GM20000 (cell line): ENCODE results near the gene LDAH.

ENCODE experiments used
- DNase-seq: peaks from one replicate; pipeline ENCODE4 v3.0.0; 2012; ENCODE audit warnings: low spot score
- CTCF ChIP-seq: IDR thresholded peaks from 2 replicates; pipeline ENCODE4 v1.5.1; 2012; ENCODE audit warnings: mild to moderate bottlenecking, control low read depth; ENCODE audit errors: extremely low read depth, missing control alignments

LDAH gene

GRCh38 chr2:20822535-20823490 lies at the start of gene LDAH:
Gene LDAH (minus strand): TSS chr2:20823101. CDS start chr2:20801463, 21,638 bp downstream.
- DNase-seq, result peak; percentile 89
- no peak for TF ChIP-seq CTCF

DNA sequence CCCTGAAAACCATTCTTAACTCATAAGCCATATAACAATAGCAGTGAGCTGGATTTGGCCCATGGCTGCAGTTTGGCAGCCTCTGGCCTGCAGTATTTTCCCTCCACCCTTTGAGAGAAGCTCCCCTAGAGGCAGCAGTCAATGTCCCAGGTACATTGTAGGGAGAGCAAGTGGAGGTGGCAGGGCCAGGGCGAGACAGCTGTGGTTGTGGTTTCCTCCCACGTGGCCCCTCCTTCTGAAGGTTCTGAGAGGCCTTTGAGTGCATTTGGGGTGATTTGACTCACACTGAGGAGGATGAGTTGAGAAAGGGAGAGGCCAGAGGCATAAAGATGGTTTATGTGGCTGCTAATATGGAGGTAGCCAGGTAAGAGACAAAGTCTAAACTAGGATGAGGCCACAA lies 45.5 kb upstream of the LDAH start:
- TF ChIP-seq CTCF, result no peak
- DNase-seq, result peak; percentile 70

DNA sequence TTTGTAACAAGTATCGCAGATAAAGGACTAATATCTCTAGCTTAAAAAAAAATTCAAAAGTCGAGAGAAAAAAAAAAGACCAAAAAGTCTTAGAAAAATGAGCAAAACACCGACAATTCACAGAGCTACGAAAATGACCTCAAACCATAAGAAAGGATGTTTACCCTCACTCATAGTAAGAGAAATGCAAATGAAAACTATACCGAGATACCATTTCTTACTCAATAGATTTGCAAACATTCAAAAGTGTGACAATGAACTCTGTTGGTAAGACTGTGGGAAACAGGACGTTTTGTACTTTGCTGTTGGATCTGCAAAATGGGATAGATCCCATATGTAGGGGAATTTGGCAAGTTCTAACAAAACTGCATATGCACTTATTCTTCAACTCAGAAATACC lies 39.9 kb upstream of the LDAH start:
- no peak for TF ChIP-seq CTCF
- no peak for DNase-seq

DNA sequence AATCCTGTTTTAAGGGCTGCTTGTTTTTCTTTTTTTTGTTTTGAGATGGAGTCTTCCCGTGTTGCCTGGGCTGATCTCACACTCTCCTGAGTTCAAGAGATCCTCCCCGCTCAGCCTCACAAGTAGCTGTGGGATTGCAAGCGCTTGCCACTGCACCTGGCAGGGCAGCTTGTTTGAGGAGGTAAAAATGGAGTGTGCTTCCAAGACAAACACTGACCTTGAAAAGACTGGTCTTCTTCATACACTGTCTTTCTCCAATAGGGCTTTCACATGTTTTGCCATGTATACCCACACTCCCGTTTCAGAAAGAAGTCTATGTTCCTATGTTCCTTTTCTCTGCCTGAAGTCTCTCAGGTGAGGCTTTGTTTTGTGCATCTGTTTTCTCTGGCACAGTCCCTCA lies 32.6 kb upstream of the LDAH start:
- TF ChIP-seq CTCF, result no peak
- no peak for DNase-seq

DNA sequence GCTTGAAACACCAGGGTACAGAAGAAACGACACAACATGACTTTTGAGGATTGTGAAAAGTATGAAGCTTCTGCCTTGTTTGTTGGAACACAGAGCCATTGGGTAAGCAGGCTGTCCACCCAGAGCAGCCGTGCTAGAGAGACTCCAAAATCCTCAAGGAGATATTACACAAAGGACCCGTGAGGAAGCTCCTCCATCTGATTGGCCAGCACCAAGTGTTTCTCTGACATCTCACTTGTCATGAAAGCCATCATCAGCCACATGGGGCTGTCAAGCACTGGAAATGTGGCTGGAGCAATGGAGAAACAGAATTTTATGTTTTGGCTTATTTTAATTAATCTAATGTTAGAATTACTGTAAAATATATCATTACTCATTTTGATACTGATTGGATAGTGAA lies 29.8 kb upstream of the LDAH start:
- TF ChIP-seq CTCF, result no peak

GRCh38 chr2:20852139-20852538 lies 29.2 kb upstream of the LDAH start:
- TF ChIP-seq CTCF, result no peak
- DNase-seq, result no peak

More for the DNA sequence above, 29.8 kb upstream of the LDAH start:
- no peak for DNase-seq

- no peak for TF ChIP-seq CTCF
- DNase-seq, result no peak
Measured at GRCh38 chr2:20844246-20844645, 21.3 kb upstream of the LDAH start.
